NCI-H2227 (cell line): ENCODE data around the gene MAL.

Experiments used
- DNase-seq: peaks from one replicate; lab custom pipeline; 2025; ENCODE audit not compliant: unreplicated experiment; lab: John Stamatoyannopoulos, UW

Gene MAL

GRCh38 chr2:95060446-95061118 is 35.1 kb downstream of the MAL start:
- DNase-seq = no peak

- DNase-seq = no peak
These were observed 35.6 kb downstream of the MAL start for GRCh38 chr2:95061119-95061512.

GRCh38 chr2:95061601-95062183 is 36.2 kb downstream of the MAL start:
- DNase-seq = no peak

- DNase-seq = no peak
These were observed 37.0 kb downstream of the MAL start for GRCh38 chr2:95062242-95063085.

GRCh38 chr2:95063086-95063958 is 37.8 kb downstream of the MAL start:
- no peak for DNase-seq

- DNase-seq = no peak
These were observed 42.7 kb downstream of the MAL start for GRCh38 chr2:95068256-95068655.

GRCh38 chr2:95069465-95069864 is 44.0 kb downstream of the MAL start:
- no peak for DNase-seq

GRCh38 chr2:95071856-95072255 is 46.3 kb downstream of the MAL start:
- DNase-seq = no peak

- no peak for DNase-seq
These were observed 46.9 kb downstream of the MAL start for GRCh38 chr2:95072424-95072823.

GRCh38 chr2:95073856-95074662 is 48.6 kb downstream of the MAL start:
- DNase-seq = no peak

- no peak for DNase-seq
These were observed 49.3 kb downstream of the MAL start for GRCh38 chr2:95074663-95075439.

GRCh38 chr2:95075440-95076132 is 50.1 kb downstream of the MAL start:
- no peak for DNase-seq

GRCh38 chr2:95076705-95077529 is 51.4 kb downstream of the MAL start:
- peak; percentile 89 for DNase-seq

- no peak for DNase-seq
These were observed 52.0 kb downstream of the MAL start for GRCh38 chr2:95077530-95077825.

- DNase-seq = no peak
These were observed 52.5 kb downstream of the MAL start for GRCh38 chr2:95077861-95078603.

- DNase-seq = no peak
These were observed 53.7 kb downstream of the MAL start for GRCh38 chr2:95079199-95079683.

- no peak for DNase-seq
These were observed 57.0 kb downstream of the MAL start for GRCh38 chr2:95082477-95082876.
